ENCODE measurements around the gene MSH6. TPM values are rescaled to one million over a fixed set of nuclear protein-coding genes. Genes with fewer than 3 reads are reported as not detected.

The MSH6 gene
- total and polyA plus RNA-seq, 2 experiments from 2014 or later, result 109 to 311 TPM

GRCh38 chr2:47849368-47849767 lies 66.4 kb downstream of the MSH6 start (continued):
- no peak for TF ChIP-seq ZNF331 (CRISPR knock-in tag; IDR thresholded peaks at IDR 0.05; ENCODE audit: low read depth)
- TF ChIP-seq ETS1 (IDR thresholded peaks at IDR 0.05), result no peak
- TF ChIP-seq, protein P1, sequence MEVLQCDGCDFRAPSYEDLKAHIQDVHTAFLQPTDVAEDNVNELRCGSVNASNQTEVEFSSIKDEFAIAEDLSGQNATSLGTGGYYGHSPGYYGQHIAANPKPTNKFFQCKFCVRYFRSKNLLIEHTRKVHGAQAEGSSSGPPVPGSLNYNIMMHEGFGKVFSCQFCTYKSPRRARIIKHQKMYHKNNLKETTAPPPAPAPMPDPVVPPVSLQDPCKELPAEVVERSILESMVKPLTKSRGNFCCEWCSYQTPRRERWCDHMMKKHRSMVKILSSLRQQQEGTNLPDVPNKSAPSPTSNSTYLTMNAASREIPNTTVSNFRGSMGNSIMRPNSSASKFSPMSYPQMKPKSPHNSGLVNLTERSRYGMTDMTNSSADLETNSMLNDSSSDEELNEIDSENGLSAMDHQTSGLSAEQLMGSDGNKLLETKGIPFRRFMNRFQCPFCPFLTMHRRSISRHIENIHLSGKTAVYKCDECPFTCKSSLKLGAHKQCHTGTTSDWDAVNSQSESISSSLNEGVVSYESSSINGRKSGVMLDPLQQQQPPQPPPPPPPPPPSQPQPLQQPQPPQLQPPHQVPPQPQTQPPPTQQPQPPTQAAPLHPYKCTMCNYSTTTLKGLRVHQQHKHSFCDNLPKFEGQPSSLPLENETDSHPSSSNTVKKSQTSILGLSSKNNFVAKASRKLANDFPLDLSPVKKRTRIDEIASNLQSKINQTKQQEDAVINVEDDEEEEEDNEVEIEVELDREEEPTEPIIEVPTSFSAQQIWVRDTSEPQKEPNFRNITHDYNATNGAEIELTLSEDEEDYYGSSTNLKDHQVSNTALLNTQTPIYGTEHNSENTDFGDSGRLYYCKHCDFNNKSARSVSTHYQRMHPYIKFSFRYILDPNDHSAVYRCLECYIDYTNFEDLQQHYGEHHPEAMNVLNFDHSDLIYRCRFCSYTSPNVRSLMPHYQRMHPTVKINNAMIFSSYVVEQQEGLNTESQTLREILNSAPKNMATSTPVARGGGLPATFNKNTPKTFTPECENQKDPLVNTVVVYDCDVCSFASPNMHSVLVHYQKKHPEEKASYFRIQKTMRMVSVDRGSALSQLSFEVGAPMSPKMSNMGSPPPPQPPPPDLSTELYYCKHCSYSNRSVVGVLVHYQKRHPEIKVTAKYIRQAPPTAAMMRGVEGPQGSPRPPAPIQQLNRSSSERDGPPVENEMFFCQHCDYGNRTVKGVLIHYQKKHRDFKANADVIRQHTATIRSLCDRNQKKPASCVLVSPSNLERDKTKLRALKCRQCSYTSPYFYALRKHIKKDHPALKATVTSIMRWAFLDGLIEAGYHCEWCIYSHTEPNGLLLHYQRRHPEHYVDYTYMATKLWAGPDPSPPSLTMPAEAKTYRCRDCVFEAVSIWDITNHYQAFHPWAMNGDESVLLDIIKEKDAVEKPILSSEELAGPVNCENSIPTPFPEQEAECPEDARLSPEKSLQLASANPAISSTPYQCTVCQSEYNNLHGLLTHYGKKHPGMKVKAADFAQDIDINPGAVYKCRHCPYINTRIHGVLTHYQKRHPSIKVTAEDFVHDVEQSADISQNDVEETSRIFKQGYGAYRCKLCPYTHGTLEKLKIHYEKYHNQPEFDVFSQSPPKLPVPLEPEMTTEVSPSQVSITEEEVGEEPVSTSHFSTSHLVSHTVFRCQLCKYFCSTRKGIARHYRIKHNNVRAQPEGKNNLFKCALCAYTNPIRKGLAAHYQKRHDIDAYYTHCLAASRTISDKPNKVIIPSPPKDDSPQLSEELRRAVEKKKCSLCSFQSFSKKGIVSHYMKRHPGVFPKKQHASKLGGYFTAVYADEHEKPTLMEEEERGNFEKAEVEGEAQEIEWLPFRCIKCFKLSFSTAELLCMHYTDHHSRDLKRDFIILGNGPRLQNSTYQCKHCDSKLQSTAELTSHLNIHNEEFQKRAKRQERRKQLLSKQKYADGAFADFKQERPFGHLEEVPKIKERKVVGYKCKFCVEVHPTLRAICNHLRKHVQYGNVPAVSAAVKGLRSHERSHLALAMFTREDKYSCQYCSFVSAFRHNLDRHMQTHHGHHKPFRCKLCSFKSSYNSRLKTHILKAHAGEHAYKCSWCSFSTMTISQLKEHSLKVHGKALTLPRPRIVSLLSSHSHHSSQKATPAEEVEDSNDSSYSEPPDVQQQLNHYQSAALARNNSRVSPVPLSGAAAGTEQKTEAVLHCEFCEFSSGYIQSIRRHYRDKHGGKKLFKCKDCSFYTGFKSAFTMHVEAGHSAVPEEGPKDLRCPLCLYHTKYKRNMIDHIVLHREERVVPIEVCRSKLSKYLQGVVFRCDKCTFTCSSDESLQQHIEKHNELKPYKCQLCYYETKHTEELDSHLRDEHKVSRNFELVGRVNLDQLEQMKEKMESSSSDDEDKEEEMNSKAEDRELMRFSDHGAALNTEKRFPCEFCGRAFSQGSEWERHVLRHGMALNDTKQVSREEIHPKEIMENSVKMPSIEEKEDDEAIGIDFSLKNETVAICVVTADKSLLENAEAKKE (CRISPR knock-in tag; IDR thresholded peaks at IDR 0.05), result no peak
- TF ChIP-seq JUNB (IDR thresholded peaks at IDR 0.05; ENCODE audit: unreplicated experiment), result no peak
- no peak for TF ChIP-seq CREB1 (CRISPR knock-in tag; IDR thresholded peaks at IDR 0.05; ENCODE audit: low read depth)
- TF ChIP-seq EZH2 (IDR thresholded peaks at IDR 0.05; ENCODE audit: low read depth, unreplicated experiment), result no peak

- Histone ChIP-seq H4K20me1 (replicated peaks; ENCODE audit: insufficient read depth) (peaks cover 33% of the 10 kb centered on the region), H3F3A (replicated peaks; ENCODE audit: low read depth) (no peaks in the 10 kb centered on the region), H3K4me3 (no peak overlapping the region), H3K9me2 (ENCODE audit: insufficient read depth) (no peaks in the 10 kb centered on the region), H3K4me1 (ENCODE audit: insufficient read depth) (no peaks in the 10 kb centered on the region), H3K79me2 (replicated peaks; ENCODE audit: insufficient read depth) (peaks cover 100% of the 10 kb centered on the region), H3K27ac (ENCODE audit: low read depth) (no peak overlapping the region), H3K27me3 (ENCODE audit: insufficient read depth) (no peaks in the 10 kb centered on the region), H3K4me2 (no peak overlapping the region), H3K36me3 (ENCODE audit: insufficient read depth) (no peaks in the 10 kb centered on the region), H2AFZ (no peak overlapping the region)
- peaks cover 4% of the 10 kb centered on the region for H3K27me3 Mint-ChIP-seq (ENCODE audit: insufficient read depth, low read depth, poor library complexity)
- H3K4me3 Mint-ChIP-seq, result no peak overlapping the region
- DNase-seq (ENCODE audit: low spot score) (no peak), ATAC-seq (no peak)
- peaks cover 4% of the 10 kb centered on the region; the same call in 2 of the 3 replicates for H3K36me3 Mint-ChIP-seq (ENCODE audit: low read depth)
- no peak overlapping the region for H3K27ac Mint-ChIP-seq
- no peaks in the 10 kb centered on the region for H3K9me3 Mint-ChIP-seq
- H3K4me1 Mint-ChIP-seq, result no peaks in the 10 kb centered on the region
- TF ChIP-seq ZNF331 (CRISPR knock-in tag; IDR thresholded peaks at IDR 0.05; ENCODE audit: low read depth) (no peak), NANOG (IDR thresholded peaks at IDR 0.05; ENCODE audit: borderline replicate concordance) (no peak), STAT1 (IDR thresholded peaks at IDR 0.05; ENCODE audit: unreplicated experiment) (no peak), ETS1 (IDR thresholded peaks at IDR 0.05) (no peak), CREB1 (CRISPR knock-in tag; IDR thresholded peaks at IDR 0.05; ENCODE audit: low read depth) (no peak), POLR2AphosphoS5 (IDR thresholded peaks at IDR 0.05; ENCODE audit: low read depth) (no peak), JUNB (IDR thresholded peaks at IDR 0.05; ENCODE audit: unreplicated experiment) (no peak)
- TF ChIP-seq, protein P2, sequence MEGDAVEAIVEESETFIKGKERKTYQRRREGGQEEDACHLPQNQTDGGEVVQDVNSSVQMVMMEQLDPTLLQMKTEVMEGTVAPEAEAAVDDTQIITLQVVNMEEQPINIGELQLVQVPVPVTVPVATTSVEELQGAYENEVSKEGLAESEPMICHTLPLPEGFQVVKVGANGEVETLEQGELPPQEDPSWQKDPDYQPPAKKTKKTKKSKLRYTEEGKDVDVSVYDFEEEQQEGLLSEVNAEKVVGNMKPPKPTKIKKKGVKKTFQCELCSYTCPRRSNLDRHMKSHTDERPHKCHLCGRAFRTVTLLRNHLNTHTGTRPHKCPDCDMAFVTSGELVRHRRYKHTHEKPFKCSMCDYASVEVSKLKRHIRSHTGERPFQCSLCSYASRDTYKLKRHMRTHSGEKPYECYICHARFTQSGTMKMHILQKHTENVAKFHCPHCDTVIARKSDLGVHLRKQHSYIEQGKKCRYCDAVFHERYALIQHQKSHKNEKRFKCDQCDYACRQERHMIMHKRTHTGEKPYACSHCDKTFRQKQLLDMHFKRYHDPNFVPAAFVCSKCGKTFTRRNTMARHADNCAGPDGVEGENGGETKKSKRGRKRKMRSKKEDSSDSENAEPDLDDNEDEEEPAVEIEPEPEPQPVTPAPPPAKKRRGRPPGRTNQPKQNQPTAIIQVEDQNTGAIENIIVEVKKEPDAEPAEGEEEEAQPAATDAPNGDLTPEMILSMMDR (conservative IDR thresholded peaks at IDR 0.05; ENCODE audit: low read depth in 2 of 2), result no peak
Measured at GRCh38 chr2:47850198-47850597, 67.3 kb downstream of the MSH6 start.

Measured in GM23338 (cell line).